GM18520 (cell line): ENCODE data around the gene NSD2.

Experiments used
- ATAC-seq: cut with Tn5 transposase; IDR thresholded peaks from one replicate; pipeline ENCODE4 v1.9.1; 2021; ENCODE audit not compliant: unreplicated experiment

The NSD2 gene

DNA sequence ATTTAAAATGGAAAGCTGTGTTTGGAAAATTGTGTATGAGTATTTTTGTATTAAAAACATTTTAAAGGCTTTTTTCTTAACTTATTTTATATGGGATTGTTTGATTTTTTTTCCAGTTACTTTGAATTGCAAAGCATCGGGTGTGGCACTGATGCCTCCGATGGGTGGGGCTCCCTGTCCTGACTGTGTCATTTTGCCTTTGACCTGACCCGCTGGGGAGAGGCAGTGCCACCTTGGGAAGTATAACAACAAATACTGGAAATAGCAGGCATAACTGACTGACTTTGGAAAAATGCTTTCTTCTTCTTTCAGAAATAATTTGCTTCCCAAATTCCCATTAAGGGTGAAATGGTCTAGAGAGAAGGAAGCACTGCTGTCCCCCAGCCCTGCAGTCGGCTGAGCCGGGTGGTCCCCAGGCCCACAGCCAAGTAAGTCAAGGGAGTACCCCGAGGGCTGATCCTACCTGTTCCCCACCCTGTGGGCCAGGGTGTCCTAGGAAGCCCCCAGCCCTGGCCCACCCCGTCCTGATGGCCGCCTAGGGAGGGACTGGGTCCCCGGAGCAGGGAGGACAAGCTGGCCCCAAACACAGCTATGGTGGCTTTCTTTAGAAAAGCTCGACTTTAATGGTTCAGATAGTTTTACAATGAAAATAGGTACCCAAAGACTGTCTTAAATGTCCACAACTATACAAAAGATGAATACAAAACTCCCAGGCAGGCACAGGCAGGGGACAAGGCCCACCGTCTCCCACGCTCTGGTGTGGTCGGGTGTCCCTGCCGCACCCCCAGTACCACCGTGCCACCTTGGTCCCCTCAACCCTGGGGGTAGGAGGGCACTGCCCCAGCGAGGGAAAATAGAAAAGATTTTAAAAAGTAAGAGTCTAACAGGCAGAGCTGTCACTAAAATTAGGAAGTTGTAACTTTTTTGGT lies 111.2 kb downstream of the NSD2 start:
- no peak for ATAC-seq

DNA sequence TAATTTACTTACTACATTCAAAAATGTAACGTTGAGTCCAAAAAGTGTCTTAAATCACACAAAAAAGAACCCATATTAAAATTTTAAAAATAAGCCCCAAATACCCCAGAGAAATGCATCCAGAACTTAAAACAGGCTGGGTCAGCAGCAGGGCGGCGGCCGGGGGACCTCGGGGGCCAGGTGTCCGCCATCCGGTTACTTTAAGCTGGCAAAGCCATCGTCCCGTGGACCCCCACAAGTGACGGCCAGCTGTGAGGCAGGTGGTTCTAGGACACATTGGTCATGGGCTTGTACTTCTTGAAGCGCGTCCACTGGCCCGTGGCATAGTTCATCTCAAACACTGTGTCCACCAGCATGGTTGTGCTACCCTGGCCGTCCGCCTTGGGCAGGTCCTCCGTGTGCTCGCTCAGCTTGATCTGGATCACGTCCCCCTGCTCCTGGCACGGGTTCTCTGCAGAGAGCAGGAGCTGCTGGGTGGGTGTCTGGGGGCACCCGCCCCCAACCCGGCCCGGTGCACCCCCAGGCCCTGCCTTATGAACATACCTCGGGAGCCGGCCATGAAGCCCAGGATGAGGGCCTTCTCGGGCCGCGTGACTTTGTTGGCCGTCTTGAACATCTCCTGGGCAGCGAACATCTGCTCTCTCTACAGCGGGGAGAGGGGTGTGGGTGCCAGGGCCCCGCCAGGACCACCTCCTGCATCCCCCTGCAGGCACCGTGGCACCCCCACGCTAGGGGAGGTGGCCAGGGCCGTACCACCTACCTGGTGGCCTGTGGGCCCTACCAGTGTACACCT lies 112.1 kb downstream of the NSD2 start:
- no peak for ATAC-seq

DNA sequence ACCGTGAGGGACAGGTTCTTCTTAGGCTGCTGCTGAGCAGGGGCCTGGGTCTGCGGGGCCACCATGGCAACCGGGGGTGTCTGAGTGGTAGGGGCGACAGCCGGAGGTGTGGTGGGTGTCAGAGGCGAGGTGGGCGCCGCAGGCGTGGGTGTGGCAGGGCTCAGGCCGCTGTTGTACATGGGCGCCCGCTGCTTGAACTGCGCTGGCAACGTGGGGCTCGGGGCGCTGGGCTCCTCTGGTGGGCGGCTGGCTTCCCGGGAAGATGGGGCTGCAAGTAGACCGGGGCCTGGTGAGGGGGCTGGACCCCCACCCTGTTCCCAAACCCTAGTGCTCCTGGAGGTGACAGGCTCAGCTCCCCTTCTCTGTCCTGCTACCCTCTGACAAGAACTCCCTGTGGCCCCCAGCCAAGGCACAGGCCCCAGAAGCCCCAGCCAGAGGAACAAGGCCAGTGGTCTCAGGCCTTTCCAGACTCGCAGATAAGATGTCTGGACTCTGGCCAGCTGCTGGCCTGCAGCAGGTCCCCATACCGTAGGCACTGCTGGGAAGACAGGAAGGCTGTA lies 112.7 kb downstream of the NSD2 start:
- no peak for ATAC-seq

DNA sequence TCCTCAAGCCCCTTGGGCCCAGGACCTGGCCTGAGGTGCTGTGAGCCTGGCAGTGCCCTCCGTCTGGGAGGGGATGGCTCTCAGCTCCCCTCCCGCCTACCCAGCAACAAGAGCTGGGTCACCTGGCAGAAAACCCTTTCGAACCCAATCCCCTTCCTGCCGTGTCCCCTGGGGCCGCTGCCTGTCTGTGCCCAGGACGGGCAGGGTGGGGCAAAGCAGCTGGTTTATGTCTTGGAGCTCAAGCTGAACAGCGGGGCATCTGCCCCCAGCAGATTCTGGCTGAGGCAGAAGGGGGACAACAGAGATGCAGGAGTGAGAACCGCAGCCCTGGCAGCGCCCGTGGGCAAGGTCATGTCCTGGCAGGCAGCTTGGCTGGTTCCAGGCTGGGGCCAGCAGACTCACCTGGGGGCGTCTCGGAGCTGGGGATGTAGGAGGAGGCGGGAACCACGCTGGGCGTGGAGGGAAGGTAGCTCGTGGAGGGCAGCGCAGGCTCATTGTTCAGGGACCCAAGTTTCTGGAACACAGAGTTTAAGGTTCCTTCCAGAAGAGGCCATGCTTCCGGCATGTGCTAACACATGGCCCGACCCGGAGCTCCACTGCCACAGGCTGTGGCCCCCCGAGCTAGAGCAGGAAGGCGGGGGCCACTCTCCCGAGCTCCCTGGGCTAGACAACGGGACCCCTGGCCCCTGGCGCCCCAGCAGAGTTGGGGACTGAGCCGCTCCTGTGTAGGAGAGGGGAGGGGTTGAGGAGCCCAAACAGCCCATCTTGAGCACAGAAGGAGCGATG lies 113.4 kb downstream of the NSD2 start:
- no peak for ATAC-seq

DNA sequence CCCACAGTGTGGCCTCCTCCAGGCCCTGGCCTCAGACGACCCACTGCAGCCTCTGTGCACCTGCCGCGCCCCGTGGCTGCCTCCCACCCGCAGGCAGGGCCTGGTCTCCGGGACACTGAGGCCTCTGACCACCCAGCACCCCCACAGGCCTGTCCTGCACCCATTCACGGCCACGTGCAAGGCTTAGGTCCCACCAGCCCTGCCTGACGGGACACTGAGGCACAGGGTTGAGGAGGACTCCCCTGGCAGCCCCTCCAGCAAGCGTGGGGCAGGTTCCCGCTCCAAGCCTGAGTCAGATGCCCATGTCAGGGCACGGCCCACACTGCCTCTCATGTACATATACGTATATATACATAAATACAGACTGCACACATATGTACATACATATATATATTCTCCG lies 114.1 kb downstream of the NSD2 start:
- ATAC-seq: no peak

DNA sequence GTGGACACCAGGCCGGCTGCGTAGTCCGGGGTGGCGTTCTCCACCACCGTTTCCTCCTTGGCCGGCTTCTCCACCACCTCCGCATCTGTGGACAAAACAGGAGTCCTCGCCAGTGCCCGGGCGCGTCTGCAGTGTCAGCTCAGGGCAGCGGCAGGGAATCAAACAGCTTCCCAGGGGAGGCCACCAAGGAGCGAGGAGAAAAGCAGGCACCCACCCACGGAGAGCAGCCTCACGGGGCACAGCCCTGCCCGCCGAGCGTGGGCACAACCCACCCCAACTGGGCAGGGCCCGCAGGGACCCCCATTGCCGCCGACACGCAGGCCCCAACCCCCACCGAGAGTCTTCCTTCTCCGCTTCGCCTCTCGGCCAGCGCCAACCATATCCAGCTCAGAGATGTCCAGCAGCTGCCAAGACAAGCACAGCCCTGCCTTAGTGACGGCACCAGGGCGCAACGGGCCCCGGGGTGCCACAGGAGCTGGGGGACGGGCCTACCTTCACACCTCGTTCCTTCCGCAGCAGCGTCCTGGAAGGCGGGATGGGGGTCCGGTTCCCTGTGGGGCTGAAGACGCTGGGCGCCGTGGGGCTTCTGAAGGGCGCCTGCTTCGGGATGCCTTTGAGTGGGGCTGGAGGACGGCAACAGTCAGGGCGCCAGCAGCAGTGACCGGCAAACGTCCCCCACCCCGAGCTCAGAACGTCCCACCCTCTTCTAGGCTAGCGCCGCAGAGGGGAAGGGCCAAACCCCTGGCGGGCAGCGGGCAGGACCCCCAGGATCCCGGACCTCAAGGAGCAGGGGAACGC lies 114.8 kb downstream of the NSD2 start:
- no peak for ATAC-seq

DNA sequence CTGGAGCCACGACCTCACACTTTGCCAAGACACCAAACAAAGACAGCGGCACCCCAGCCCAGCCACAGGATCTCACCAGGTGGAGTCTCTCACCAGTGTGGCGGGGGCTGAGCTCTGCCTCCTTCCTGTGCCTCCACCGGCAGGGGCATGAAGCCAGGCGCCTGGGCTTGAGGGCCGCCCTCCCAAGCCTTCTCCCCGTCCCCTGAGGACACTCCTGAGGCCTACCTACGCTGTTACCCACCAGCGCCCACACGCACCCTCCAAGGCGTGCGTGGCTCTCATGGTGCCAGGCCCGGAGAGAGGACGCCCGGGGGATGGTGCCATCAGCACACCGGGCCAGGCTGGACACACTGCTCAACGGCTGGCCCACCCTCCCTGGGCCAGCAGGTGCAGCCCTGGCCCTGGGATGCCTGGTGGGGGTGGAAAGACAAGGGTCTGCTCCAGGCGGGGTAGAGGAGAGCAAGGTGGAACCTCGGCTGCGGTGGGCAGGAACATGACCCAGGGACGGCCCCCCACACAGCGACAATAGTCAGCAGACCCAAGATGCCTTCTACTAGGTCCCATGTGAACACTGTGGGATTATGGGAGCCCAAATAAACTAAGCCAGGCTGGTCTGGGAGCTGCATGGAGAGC lies 115.5 kb downstream of the NSD2 start:
- no peak for ATAC-seq

DNA sequence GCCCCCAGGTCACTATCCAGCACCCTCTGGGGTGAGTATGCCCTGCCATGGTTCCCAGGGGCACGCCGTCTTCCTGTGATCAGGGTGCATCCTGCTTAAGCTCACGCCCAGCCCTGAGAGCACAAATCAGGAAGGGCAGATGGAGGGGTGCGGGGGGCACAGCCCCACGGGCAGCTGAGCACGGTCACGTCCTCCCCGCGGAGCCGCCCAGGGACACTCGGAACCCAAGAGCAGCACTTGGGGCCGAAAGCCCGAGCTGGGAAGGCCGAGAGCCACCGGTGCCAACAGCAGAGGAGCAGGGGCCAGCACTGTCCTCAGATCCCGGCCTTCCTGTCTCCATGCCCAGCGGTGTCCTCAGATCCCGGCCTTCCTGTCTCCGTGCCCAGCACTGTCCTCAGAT lies 116.1 kb downstream of the NSD2 start:
- ATAC-seq: no peak

DNA sequence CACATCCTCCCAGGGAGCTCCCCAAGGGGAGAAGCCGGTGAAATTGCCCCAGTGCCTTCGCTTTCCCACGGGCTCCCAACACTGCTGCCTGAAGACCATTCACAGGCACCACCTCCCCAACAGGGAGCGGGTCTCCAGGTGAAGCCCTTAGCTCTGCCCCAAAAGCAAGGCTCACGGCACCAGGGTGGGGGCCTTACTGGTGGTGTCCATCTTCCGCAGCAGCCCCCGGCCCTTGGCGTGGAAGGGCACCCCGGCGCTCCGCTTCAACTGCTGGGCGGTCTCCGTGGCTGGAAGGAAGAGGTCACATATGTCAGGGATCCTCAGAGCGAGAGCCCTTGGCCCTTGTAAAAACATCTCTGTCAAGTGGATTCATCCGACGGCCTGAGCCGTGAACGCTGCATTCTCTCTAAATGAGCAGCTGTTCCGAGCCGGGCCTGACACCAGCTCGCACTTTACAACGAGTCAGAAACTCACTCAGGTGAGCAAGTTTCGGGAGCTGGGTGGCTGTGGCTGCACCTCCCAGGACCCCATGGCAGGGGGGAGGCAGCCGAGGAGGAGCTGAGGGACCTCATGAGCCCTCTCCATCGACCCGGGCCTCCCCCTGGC lies 116.6 kb downstream of the NSD2 start:
- ATAC-seq: no peak

DNA sequence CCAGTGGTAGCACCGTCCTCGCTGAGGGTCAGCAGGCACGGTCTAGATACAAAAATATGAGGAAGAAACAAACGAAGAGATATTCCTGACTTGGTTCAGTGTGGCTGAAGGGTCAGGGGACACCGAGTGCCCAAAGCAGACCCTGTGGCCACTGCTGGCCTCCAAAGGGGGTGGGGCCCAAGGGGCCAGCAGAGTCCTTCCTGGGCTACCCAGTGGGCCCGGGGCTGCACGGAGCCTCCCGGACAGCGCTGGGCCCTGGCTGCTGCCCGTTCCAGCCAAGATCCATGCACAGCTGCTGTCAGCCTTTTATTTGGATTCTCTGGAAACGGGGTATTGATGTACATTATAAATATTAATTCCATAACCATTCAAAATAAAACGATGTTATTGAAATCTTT lies 117.1 kb downstream of the NSD2 start:
- no peak for ATAC-seq

DNA sequence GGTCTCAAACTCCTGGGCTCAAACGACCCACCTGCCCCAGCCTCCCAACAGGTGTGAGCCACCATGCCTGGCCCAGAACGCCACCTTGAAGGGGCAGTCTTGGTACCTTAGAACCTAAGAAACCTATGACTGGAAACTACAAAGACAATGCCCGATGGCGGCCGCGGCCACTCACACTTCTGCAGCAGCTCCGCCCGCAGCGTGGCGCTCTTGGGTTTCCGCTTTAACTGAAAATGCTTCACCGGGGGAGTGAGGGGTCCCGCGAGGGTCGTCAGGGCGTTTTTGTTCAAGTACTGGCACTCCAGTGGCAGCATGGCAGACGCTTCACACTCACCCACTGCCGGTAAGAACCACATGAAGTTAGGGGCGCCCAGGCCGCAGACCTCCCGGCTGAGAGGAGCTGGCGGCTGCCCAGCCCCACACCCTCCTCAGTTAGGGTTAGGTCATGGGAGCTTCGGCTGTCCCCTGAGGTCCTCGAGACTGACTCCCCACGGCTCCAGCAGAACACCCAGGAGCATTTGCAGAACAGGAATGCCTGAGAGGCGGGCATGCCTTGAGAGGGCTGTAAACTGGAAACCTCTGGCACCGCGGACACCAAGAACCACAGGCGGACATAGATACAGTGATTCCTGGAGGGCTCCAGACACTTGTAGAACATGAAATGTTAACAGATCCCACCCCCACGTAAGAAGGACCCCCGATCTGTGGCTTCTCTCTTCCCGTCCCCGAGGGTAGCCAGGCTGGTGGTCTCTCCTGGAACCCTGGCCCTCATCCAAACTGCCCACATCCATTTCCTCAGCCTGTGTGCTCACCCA lies 118.5 kb downstream of the NSD2 start:
- ATAC-seq: no peak

DNA sequence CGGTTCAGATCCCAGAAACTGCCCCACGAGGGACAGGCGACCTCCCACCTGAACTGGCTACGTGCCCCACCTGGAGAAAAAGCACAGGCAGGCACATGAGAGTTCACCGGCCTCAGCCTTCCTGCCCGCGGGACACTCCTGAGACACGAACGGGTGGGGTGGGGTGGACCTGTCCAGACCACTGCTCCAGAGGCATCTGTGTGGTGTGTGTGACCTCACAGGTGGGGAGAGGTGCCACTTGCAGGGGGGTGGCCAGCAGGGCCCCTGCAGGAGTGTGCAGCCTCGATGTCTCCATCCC lies 119.1 kb downstream of the NSD2 start:
- ATAC-seq: no peak

DNA sequence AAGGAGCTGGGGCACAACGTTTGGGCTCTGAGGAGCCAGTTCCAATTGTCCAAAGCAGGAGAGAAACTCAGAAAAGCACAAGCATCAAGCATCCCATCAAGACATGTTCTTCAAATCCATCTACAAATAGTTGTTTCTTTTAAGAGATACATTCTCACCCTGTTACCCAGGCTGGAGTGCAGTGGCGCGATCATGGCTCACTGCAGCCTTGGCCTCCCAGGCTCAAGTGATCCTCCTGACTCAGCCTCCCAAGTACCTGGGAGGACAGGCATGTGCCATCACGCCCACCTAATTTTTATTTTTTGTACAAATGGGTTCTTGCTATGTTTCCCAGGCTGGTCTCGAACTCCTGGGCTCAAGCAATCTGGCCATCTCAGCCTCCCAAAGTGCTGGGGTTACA lies 119.5 kb downstream of the NSD2 start:
- no peak for ATAC-seq

DNA sequence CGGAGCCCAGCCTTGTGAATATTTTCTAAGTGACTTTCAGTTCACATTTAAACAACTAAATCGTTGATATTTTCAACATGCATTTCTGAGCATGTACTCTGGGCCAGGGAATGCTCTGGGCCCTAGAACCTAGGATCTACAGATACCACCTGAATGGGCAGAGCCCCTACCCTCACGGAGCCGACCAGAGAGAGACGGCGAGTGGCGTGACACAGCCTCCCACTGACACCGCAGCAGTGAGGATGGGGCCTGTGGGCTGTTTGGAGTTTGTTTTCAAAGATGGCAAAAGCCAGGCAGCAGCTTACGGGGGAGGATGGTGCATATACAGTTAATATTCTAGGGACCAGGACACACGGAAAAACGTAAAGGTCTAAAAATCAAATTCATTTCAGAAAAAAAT lies 119.9 kb downstream of the NSD2 start:
- no peak for ATAC-seq

DNA sequence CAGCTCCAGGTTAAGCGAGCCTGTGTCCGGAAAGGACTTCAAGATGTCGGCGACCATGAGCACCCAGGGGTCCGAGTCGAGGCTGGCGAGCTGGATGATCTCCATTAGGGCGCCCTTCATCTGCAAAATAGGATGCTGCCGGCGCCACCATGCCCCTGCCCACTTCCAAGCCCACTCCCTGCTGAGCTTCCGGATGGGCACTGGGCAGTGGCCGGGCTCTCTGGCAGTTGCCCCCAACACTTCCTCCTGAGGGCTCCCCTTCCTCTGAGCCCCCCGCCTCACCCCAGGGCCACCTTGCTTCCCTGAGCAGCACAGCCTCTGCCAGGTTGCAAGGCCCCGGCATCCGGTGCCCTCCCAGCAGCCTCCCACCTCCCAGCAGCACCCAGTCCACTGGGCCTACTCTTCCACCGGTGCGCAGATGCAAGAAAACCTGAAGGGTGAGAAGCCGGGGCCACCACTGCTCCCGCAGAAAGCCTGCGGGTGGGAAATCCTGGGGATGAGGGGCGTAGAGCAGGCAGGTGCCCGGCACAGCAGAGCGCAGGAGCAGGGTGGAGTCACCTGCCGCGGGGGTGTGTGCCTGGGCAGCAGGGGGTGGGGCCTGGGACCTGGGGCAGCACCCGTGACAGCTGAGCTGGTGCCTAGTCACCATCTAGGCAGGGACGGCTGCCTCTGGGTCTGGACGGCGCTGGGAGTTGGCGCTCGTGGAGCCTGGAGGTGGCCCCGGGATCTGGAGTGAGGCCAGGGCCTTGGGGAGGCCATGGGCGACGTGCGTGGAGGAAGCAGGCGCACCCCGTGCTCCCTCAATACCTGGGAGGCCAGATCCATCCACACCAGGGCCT lies 120.6 kb downstream of the NSD2 start:
- no peak for ATAC-seq

DNA sequence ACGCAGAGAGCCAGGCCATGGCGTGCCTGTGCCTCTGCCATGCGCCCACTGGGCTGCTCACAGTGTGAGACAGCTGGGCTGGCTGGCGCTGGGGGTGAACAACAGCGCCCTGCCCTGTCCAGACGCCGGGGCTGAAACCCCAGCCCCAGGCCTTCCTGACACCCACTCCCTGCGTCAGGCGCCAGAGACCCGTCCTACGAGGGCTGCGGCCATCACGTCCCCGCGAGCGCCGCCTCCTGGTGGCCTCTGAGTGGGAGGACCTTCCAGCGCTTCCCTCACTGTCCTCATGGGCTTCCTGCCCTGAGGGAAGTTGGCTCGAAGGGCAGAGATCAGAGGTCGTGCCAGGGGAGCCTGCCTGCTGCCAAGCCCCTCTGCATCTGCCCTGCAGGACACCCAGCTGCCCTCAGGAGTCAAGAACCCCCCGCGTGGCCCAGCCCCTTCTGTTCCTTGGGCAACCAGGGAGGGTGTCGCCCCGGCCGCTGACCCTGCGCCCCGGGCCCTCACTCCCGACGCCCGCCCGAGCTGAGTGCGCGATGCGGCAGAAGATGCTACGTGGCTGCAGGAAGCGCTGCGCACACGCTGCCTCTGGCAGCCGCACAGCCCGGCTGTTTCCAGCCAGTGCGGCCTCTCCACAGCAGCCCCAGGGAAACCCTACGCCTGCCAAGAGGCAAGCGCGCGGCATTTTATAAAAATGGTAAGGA lies 121.4 kb downstream of the NSD2 start:
- ATAC-seq: no peak

DNA sequence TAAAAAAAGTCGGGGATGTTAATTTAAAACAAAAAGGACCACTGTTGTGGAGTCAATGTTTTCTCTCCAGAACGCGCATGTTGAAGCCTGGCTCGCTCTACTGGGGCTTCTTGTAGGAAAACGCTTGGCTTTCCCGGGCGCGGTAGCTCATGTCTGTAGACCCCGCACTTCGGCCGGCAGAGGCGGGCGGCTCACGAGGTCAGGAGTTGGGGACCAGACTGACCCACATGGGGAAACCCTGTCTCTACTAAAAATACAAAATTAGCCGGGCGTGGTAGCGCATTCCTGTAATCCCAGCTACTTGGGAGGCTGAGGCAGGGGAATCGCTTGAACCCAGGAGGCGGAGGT lies 122.0 kb downstream of the NSD2 start:
- no peak for ATAC-seq
